Common myeloid progenitor, CD34-positive (primary cell): ENCODE results near the gene GPR63. TPM values are rescaled to one million over a fixed set of nuclear protein-coding genes. Genes with fewer than 3 reads are reported as not detected.
"Not testable (repeated sequence)": the region's sequence is repeated elsewhere in the genome, so short reads cannot be mapped to it uniquely, and the experiment has no call there.

Experiments used
- CTCF ChIA-PET: fragments of 350-600 bp; sonication (Branson Sonifier 250); formaldehyde crosslinking; loops from one replicate; lab custom pipeline; 2021; ENCODE audit warnings: antibody characterized with exemption; lab: Charles Lee
- POLR2A ChIA-PET: fragments of 350-600 bp; sonication (Branson Sonifier 250); formaldehyde crosslinking; loops from one replicate; lab custom pipeline; 2021; ENCODE audit warnings: antibody characterized with exemption; lab: Charles Lee
- DNase-seq, 3 donors: peaks; one replicate each; pipeline versions ENCODE4 v3.0.0 to v3.0.0-alpha.2; 2013
- H3K27ac ChIP-seq, 2 experiments: 1 replicate in 1 of 2; 2 replicates in 1 of 2; pipeline ENCODE4 v1.7.0; 2013; ENCODE audit warnings: inconsistent platforms in 2 of 2, low read length in 2 of 2, mild to moderate bottlenecking in 2 of 2, low read depth in 1 of 2, moderate library complexity in 1 of 2; ENCODE audit not compliant: severe bottlenecking in 2 of 2, insufficient read depth in 1 of 2, poor library complexity in 1 of 2
- H3K27me3 ChIP-seq, 5 experiments: replicated peaks in 2 of 5; 1 replicate in 3 of 5; 2 replicates in 2 of 5; pipeline versions ENCODE4 v1.6.1 to v1.7.0; 2013; ENCODE audit warnings: low read length in 4 of 5, mild to moderate bottlenecking in 2 of 5, moderate library complexity in 2 of 5, inconsistent platforms in 1 of 5; ENCODE audit not compliant: insufficient read depth in 5 of 5, control insufficient read depth in 4 of 5
- H3K36me3 ChIP-seq, 4 experiments: 1 replicate in 2 of 4; 2 replicates in 2 of 4; pipeline versions ENCODE4 v1.6.1 to v1.7.0; 2013; ENCODE audit warnings: low read length in 3 of 4, control low read depth in 1 of 4, mild to moderate bottlenecking in 1 of 4; ENCODE audit not compliant: control insufficient read depth in 4 of 4, insufficient read depth in 4 of 4
- H3K4me1 ChIP-seq, 4 experiments: 1 replicate in 3 of 4; 2 replicates in 1 of 4; pipeline versions ENCODE4 v1.6.1 to v1.7.1; 2013; ENCODE audit warnings: low read length in 3 of 4, mild to moderate bottlenecking in 3 of 4, control low read depth in 1 of 4, inconsistent platforms in 1 of 4, moderate library complexity in 1 of 4; ENCODE audit not compliant: control insufficient read depth in 4 of 4, insufficient read depth in 4 of 4; ENCODE audit errors: control extremely low read depth in 1 of 4
- H3K4me3 ChIP-seq, 7 experiments: 1 replicate in 4 of 7; 2 replicates in 3 of 7; pipeline versions ENCODE4 v1.5.1 to v1.7.0; 2013; ENCODE audit warnings: mild to moderate bottlenecking in 7 of 7, low read length in 6 of 7, moderate library complexity in 6 of 7, inconsistent platforms in 2 of 7, low read depth in 2 of 7, control low read depth in 1 of 7; ENCODE audit not compliant: insufficient read depth in 4 of 7, control insufficient read depth in 1 of 7; ENCODE audit errors: extremely low read depth in 1 of 7
- H3K9me3 ChIP-seq, 5 experiments: 1 replicate in 4 of 5; 2 replicates in 1 of 5; pipeline versions ENCODE4 v1.6.1 to v1.7.1; 2013; ENCODE audit warnings: low read length in 4 of 5, mild to moderate bottlenecking in 2 of 5, inconsistent platforms in 1 of 5, low read depth in 1 of 5, moderate library complexity in 1 of 5; ENCODE audit not compliant: control insufficient read depth in 4 of 5, insufficient read depth in 2 of 5; ENCODE audit errors: control extremely low read depth in 1 of 5
- WGBS: methylation state at CpG from one replicate; pipeline ENCODE4 v1.1.5; 2013; ENCODE audit not compliant: insufficient coverage; 5-methylcytosine and 5-hydroxymethylcytosine counted together
- polyA plus RNA-seq: library from polyadenylated mRNA; unstranded; fragments of 120-200 nt; gene quantifications from one replicate; pipeline ENCODE4 v1.2.1, GENCODE V29; 2013

GPR63 gene
- 1.1 TPM for polyA plus RNA-seq

- Histone ChIP-seq H3K9me3 (no peaks in the 10 kb centered on the region), H3K4me1 (peaks cover 0 to 18% (median 15%) of the 10 kb centered on the region in 4 experiments), H3K27ac (no peak within 1 kb of the TSS), H3K4me3 (peak within 1 kb of the TSS; percentile 76 to 92 (median 79)), H3K27me3 (peaks cover 2 to 33% (median 12%) of the 10 kb centered on the region in 5 experiments), H3K36me3 (no peaks in the 10 kb centered on the region)
- ChIA-PET CTCF (interaction anchor here (0.6 to 1.0 kb wide), 4 partner anchors 27 to 221 kb away, joined by 3 to 5 read pairs (median 3); partner anchors contain the start of gene NDUFAF4), POLR2A (no interaction called here)
- under 1% methylated on average over 57 of the region's 80 CpGs for WGBS
- DNase-seq = peak; percentile 41 to 75 (median 61)
These were observed at the start of gene GPR63 for GRCh38 chr6:96837081-96837971. Gene GPR63, minus strand, starts transcription at chr6:96837477. Its CDS starts 37,746 bp downstream, at chr6:96799731.

- no peaks in the 10 kb centered on the region for H3K9me3 ChIP-seq
- CTCF ChIA-PET = no interaction called here
- WGBS = no CpG with 5 or more reads among the region's 1 CpG
These were observed 49.2 kb upstream of the GPR63 start for GRCh38 chr6:96886519-96886918.

GRCh38 chr6:96885187-96885631 lies 47.9 kb upstream of the GPR63 start:
- H3K4me1 ChIP-seq, H3K27ac ChIP-seq, H3K9me3 ChIP-seq, POLR2A ChIA-PET, DNase-seq, H3K4me3 ChIP-seq, H3K36me3 ChIP-seq, H3K27me3 ChIP-seq: not testable (repeated sequence)
- CTCF ChIA-PET = interaction anchor here (0.8 to 1.0 kb wide), 2 partner anchors 11 to 29 kb away, joined by 3 to 5 read pairs; no protein-coding TSS in a partner anchor
- 96% methylated on average over 4 of the region's 5 CpGs for WGBS

More at GRCh38 chr6:96886519-96886918, 49.2 kb upstream of the GPR63 start:
- Histone ChIP-seq H3K4me3 (no peak overlapping the region), H3K36me3 (peaks cover 3 to 12% (median 6%) of the 10 kb centered on the region in 4 experiments), H3K4me1 (no peaks in the 10 kb centered on the region), H3K27me3 (peaks cover 0 to 3% (median 0%) of the 10 kb centered on the region in 5 experiments), H3K27ac (no peak overlapping the region)
- POLR2A ChIA-PET = no interaction called here
- no peak for DNase-seq

- H3K4me3 ChIP-seq = no peak overlapping the region
- POLR2A ChIA-PET = no interaction called here
- H3K27me3 ChIP-seq = peaks cover 0 to 5% (median 0%) of the 10 kb centered on the region in 5 experiments
- CTCF ChIA-PET = no interaction called here
- H3K27ac ChIP-seq = no peak overlapping the region
- no peaks in the 10 kb centered on the region for H3K9me3 ChIP-seq
- DNase-seq = no peak
- H3K36me3 ChIP-seq = no peaks in the 10 kb centered on the region
- H3K4me1 ChIP-seq = no peaks in the 10 kb centered on the region
These were observed 40.9 kb upstream of the GPR63 start for GRCh38 chr6:96878143-96878542.

GRCh38 chr6:96876886-96877545 lies 39.7 kb upstream of the GPR63 start:
- ChIA-PET CTCF (no interaction called here), POLR2A (no interaction called here)
- no peak overlapping the region for H3K4me3 ChIP-seq
- H3K9me3 ChIP-seq = no peaks in the 10 kb centered on the region
- H3K27ac ChIP-seq = no peak overlapping the region
- 94% methylated on average over 4 of the region's 9 CpGs for WGBS
- DNase-seq = no peak
- H3K4me1 ChIP-seq = no peaks in the 10 kb centered on the region
- H3K36me3 ChIP-seq = no peaks in the 10 kb centered on the region
- H3K27me3 ChIP-seq = peaks cover 0 to 5% (median 0%) of the 10 kb centered on the region in 5 experiments

- H3K4me3 ChIP-seq = no peak overlapping the region
- H3K27ac ChIP-seq = no peak overlapping the region
- H3K36me3 ChIP-seq = no peaks in the 10 kb centered on the region
- no CpG with 5 or more reads among the region's 1 CpG for WGBS
- peaks cover 0 to 2% (median 0%) of the 10 kb centered on the region in 5 experiments for H3K27me3 ChIP-seq
- ChIA-PET POLR2A (no interaction called here), CTCF (interaction anchor here (1.2 kb wide), 1 partner anchor 25 kb away, joined by 3 read pairs; no protein-coding TSS in a partner anchor)
- no peak for DNase-seq
- no peaks in the 10 kb centered on the region for H3K9me3 ChIP-seq
- H3K4me1 ChIP-seq = no peaks in the 10 kb centered on the region
These were observed 35.7 kb upstream of the GPR63 start for GRCh38 chr6:96872976-96873375.
